Osteocyte (in vitro differentiated cells): Measurements from ENCODE around the gene BRD3OS. TPM values are rescaled to one million over a fixed set of nuclear protein-coding genes. Genes with fewer than 3 reads are reported as not detected.

Source experiments
- DNase-seq: peaks from one replicate; pipeline ENCODE4 v3.0.0; 2021; ENCODE audit warnings: mixed read lengths; ENCODE audit not compliant: unreplicated experiment; ENCODE audit errors: extremely low spot score
- H3K27ac Mint-ChIP-seq: one replicate; pipeline ENCODE4 v1.8.0; 2021; ENCODE audit warnings: mild to moderate bottlenecking, mixed read lengths; ENCODE audit not compliant: unreplicated experiment
- H3K27me3 Mint-ChIP-seq: one replicate; pipeline ENCODE4 v1.8.0; 2021; ENCODE audit warnings: mixed read lengths; ENCODE audit not compliant: unreplicated experiment
- H3K36me3 Mint-ChIP-seq: one replicate; pipeline ENCODE4 v1.8.0; 2021; ENCODE audit warnings: mixed read lengths; ENCODE audit not compliant: unreplicated experiment
- H3K4me1 Mint-ChIP-seq: one replicate; pipeline ENCODE4 v1.8.0; 2021; ENCODE audit warnings: mixed read lengths; ENCODE audit not compliant: unreplicated experiment
- H3K4me3 Mint-ChIP-seq: one replicate; pipeline ENCODE4 v1.8.0; 2021; ENCODE audit warnings: mild to moderate bottlenecking, moderate library complexity, mixed read lengths; ENCODE audit not compliant: unreplicated experiment
- H3K9me3 Mint-ChIP-seq: one replicate; pipeline ENCODE4 v1.8.0; 2021; ENCODE audit warnings: mixed read lengths; ENCODE audit not compliant: unreplicated experiment
- total RNA-seq: library from RNA; stranded (reverse); gene quantifications from 2 replicates; pipeline ENCODE4 v1.2.1, GENCODE V29; 2021
- TF ChIP-seq, protein P1 (sequence below): fragments of 200-600 bp; sonication (generic); IDR thresholded peaks from 2 replicates; pipeline ENCODE4 v1.5.0; 2021; ENCODE audit warnings: antibody characterized with exemption, mild to moderate bottlenecking, moderate library complexity

BRD3OS gene
- total RNA-seq, 1 donor from 2014 or later: 19.9 TPM

DNA sequence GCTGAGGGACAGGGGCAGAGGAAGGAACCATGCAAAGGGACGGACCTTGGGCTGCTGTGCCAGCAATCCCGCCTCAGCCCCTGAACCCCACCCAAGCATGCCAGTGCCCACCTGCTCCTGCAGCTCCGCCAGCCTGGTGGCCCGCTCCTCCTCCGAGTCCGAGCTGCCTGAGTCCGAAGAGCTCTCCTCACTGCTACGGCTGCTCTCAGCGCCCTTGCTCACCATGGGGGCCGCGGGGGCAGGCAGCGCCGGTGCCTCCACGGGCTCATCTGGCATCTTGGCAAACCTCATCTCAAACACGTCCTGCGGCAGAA, 16.3 kb downstream of the BRD3OS start:
- TF ChIP-seq, protein P1, sequence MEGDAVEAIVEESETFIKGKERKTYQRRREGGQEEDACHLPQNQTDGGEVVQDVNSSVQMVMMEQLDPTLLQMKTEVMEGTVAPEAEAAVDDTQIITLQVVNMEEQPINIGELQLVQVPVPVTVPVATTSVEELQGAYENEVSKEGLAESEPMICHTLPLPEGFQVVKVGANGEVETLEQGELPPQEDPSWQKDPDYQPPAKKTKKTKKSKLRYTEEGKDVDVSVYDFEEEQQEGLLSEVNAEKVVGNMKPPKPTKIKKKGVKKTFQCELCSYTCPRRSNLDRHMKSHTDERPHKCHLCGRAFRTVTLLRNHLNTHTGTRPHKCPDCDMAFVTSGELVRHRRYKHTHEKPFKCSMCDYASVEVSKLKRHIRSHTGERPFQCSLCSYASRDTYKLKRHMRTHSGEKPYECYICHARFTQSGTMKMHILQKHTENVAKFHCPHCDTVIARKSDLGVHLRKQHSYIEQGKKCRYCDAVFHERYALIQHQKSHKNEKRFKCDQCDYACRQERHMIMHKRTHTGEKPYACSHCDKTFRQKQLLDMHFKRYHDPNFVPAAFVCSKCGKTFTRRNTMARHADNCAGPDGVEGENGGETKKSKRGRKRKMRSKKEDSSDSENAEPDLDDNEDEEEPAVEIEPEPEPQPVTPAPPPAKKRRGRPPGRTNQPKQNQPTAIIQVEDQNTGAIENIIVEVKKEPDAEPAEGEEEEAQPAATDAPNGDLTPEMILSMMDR: no peak
- no peak overlapping the region for H3K4me3 Mint-ChIP-seq
- no peaks in the 10 kb centered on the region for H3K27me3 Mint-ChIP-seq
- peaks cover 49% of the 10 kb centered on the region for H3K36me3 Mint-ChIP-seq
- no peak overlapping the region for H3K27ac Mint-ChIP-seq
- peaks cover 8% of the 10 kb centered on the region for H3K9me3 Mint-ChIP-seq
- no peak for DNase-seq
- no peaks in the 10 kb centered on the region for H3K4me1 Mint-ChIP-seq

DNA sequence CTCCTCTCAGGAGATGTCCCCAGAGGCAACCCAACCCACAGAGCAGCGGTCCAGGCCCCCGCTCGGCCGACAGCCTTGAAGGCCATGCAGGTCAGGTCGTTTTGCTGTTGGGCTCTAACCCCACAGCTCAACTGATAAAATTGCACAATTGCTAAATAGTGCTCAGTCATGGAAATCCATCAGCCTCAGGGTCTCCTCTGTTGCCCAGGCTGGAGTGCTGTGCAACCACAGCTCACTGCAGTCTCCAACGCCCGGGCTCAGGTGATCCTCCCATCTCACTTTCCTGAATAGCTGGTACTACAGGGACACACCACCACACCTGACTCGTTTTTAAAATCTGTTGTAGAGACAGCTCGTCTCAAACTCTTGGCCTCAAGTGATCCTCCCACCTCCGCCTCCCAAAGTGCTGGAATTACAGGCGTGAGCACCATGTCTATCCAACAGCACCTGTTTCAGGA, 18.3 kb downstream of the BRD3OS start:
- H3K27ac Mint-ChIP-seq: no peak overlapping the region
- H3K4me3 Mint-ChIP-seq: no peak overlapping the region
- DNase-seq: no peak
- H3K9me3 Mint-ChIP-seq: no peaks in the 10 kb centered on the region
- no peaks in the 10 kb centered on the region for H3K27me3 Mint-ChIP-seq
- TF ChIP-seq, protein P1: no peak
- H3K36me3 Mint-ChIP-seq: peaks cover 46% of the 10 kb centered on the region
- no peaks in the 10 kb centered on the region for H3K4me1 Mint-ChIP-seq

DNA sequence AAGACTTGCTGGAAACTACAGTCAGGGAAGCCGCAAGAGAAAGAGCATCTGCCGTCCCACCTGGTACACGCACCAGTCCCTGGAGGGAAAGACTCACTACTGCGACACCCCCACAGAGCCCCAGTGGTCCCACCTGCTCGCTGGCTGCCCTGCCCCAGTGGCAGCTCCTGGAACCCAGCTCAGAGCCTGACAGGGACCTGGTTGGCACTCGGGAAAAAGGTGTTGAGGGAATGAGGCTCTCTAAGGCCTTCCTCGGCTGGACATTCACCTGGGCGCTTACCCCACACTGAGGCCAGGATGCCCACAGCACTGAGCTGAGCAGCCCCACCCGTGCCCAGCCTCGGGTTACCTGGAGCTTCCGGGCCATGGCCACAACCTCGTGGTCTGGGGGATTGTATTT, 19.7 kb downstream of the BRD3OS start:
- Mint-ChIP-seq H3K4me3 (no peak overlapping the region), H3K27me3 (no peaks in the 10 kb centered on the region), H3K9me3 (no peaks in the 10 kb centered on the region), H3K4me1 (no peaks in the 10 kb centered on the region), H3K36me3 (peaks cover 37% of the 10 kb centered on the region), H3K27ac (no peak overlapping the region)
- no peak for DNase-seq
- TF ChIP-seq, protein P1: no peak

DNA sequence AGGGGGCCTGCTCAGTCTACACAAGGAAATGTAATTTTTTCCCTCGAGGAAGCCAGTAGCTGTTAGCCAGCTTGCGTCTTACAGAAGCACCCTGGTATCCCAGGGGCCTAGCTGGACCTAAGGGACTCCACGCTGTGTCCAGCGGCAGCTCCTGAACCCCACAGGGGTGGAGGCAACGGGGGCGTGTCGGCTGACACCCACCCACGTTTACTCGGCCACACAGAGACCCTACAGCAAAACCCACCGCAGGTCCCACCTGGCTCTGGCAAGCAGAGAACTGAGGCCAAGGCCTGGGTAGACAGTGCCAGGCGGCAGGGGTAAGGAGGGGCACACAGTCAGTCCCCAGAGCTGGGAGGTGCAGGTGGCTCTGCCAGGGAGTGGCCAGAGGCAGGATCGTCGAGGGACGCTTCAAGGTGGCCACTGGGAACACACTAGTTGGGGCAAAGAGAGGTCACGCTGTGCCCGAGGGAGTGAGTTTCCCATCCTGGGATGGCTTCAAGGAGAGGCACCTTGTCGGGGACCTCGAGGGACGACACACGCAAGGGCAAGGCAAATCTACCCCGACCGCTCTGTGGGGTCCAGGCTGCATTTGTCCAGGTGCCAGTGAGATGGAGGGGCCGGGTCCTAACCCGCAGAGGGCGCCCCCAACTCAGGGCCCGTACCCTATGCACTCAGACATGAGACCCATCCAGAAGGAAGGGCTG, 20.7 kb downstream of the BRD3OS start:
- H3K27ac Mint-ChIP-seq: no peak overlapping the region
- no peaks in the 10 kb centered on the region for H3K4me1 Mint-ChIP-seq
- no peak overlapping the region for H3K4me3 Mint-ChIP-seq
- H3K9me3 Mint-ChIP-seq: no peaks in the 10 kb centered on the region
- no peak for DNase-seq
- H3K27me3 Mint-ChIP-seq: no peaks in the 10 kb centered on the region
- peaks cover 27% of the 10 kb centered on the region for H3K36me3 Mint-ChIP-seq
- TF ChIP-seq, protein P1: no peak

DNA sequence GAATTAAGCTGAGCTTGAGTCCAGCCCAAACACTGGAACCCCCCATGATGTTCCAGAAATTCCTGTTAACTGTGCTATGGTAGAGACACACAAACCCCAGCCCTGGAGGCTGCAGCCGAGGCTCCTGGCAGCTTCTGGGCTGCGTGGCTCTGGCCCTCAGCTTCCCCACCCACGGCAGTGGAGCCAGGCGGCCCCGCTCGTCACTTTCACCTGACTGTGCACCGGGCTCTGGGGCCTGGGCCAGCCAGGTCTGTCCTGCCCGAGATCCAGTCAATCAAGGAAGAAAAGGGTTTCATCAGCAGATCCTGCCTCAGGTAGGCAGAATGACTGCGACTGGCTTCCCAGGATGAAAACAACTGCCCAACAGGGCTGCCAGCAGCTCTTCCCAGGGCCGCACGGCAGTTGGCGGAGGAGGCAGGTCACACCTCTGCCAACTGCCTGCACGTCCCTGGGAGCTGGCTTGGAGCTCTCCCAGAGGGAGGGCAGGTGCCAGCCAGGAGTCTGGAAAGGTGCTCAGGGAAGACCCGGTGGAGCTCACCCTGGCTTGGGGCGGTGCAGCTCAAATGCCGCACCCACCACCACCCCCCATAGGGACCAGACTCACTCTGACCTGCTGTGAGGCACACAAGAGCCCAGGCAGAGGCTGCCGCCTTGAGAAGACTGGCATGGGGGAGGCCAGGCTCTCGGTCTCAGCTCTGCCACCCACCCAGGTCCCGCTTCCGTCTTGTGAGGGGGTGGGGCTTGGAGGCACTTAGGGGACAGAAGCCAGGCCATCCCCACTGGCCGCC, 21.8 kb downstream of the BRD3OS start:
- no peak overlapping the region for H3K4me3 Mint-ChIP-seq
- no peaks in the 10 kb centered on the region for H3K27me3 Mint-ChIP-seq
- DNase-seq: no peak
- peaks cover 28% of the 10 kb centered on the region for H3K36me3 Mint-ChIP-seq
- H3K9me3 Mint-ChIP-seq: no peaks in the 10 kb centered on the region
- H3K4me1 Mint-ChIP-seq: no peaks in the 10 kb centered on the region
- H3K27ac Mint-ChIP-seq: no peak overlapping the region
- TF ChIP-seq, protein P1: no peak
